Lower leg skin (tissue), 4 donors: ENCODE data around the gene RMND5B. TPM values are rescaled to one million over a fixed set of nuclear protein-coding genes. Genes with fewer than 3 reads are reported as not detected.
A peak's percentile ranks its signal among the peaks of the same experiment; 100 is the strongest.
"Not testable (repeated sequence)": the region's sequence is repeated elsewhere in the genome, so short reads cannot be mapped to it uniquely, and the experiment has no call there.

Source experiments
- DNase-seq, 2 donors: peaks; one replicate each; pipeline ENCODE4 v3.0.0-alpha.2; 2019; ENCODE audit warnings: low spot score in 2 of 2
- H3K4me3 ChIP-seq: fragments of 200-600 bp; sonication (generic); 2 replicates; pipeline ENCODE4 v1.5.1; 2017; ENCODE audit warnings: mild to moderate bottlenecking, low read depth; ENCODE audit not compliant: poor library complexity, severe bottlenecking
- CTCF ChIP-seq, 3 donors: fragments of 450-650 bp; IDR thresholded peaks; one replicate each; pipeline ENCODE4 v1.5.1; 2016; ENCODE audit warnings: antibody characterized with exemption in 3 of 3, mild to moderate bottlenecking in 3 of 3, moderate library complexity in 2 of 3
- POLR2A ChIP-seq, 2 donors: fragments of 450-650 bp; IDR thresholded peaks; one replicate each; pipeline ENCODE4 v1.6.1; 2016 to 2017; ENCODE audit warnings: antibody characterized with exemption in 2 of 2, mild to moderate bottlenecking in 1 of 2, moderate library complexity in 1 of 2
- WGBS, 2 donors: methylation state at CpG; one replicate each; pipeline ENCODE4 v1.1.5; 2018; 5-methylcytosine and 5-hydroxymethylcytosine counted together
- intact Hi-C: fragments of 100-400 bp; cut with DNase I; formaldehyde crosslinking; loops from one replicate; pipeline ENCODE4 v1.15.0; 2023; ENCODE audit warnings: low total_unique reads
- total RNA-seq, 4 donors: library from RNA; depleted of rRNA; stranded (reverse); fragments of >200 nt; gene quantifications; one replicate each; pipeline ENCODE4 v1.1.0, GENCODE V29; 2016

Gene RMND5B
- 10 to 100 TPM; 47.4 to 83.2 (median 56.2) TPM for total RNA-seq

GRCh38 chr5:178130576-178131445 lies at the start of gene RMND5B:
TSS of gene RMND5B (plus strand) at chr5:178131014. CDS start at chr5:178138120, 7,106 bp downstream.
- DNase-seq, result peak; percentile 63 to 96
- WGBS, 2 donors, result 0 to 1% methylated on average over 42 to 71 of the region's 102 CpGs
- peak within 1 kb of the TSS; percentile 90 for H3K4me3 ChIP-seq
- intact Hi-C loops, result loop anchor here (5.0 kb wide), 1 partner anchor 574 kb away; no protein-coding TSS in a partner anchor
- TF ChIP-seq CTCF (IDR thresholded peaks at IDR 0.05), result no peak
- peak in 1 of 2 donors; percentile 29 for TF ChIP-seq POLR2A (IDR thresholded peaks at IDR 0.05)

GRCh38 chr5:178081571-178082243 lies 49.1 kb upstream of the RMND5B start:
- no peak for DNase-seq
- intact Hi-C loops, result no loop called here
- 68 to 74% methylated on average over 12 of the region's 12 CpGs for WGBS, 2 donors
- no peak for TF ChIP-seq POLR2A (IDR thresholded peaks at IDR 0.05)
- no peak for TF ChIP-seq CTCF (IDR thresholded peaks at IDR 0.05)
- H3K4me3 ChIP-seq, result no peak overlapping the region

GRCh38 chr5:178083922-178084321 lies 46.9 kb upstream of the RMND5B start:
- intact Hi-C loops, result no loop called here
- H3K4me3 ChIP-seq, result no peak overlapping the region
- no peak for DNase-seq
- 54 to 56% methylated on average over 6 of the region's 6 CpGs for WGBS, 2 donors
- TF ChIP-seq CTCF (IDR thresholded peaks at IDR 0.05) (no peak), POLR2A (IDR thresholded peaks at IDR 0.05) (no peak)

GRCh38 chr5:178085316-178085715 lies 45.5 kb upstream of the RMND5B start:
- WGBS, 2 donors, result 67 to 75% methylated on average over 6 of the region's 6 CpGs
- intact Hi-C loops, result no loop called here
- DNase-seq, result no peak
- TF ChIP-seq CTCF (IDR thresholded peaks at IDR 0.05) (no peak), POLR2A (IDR thresholded peaks at IDR 0.05) (no peak)
- no peak overlapping the region for H3K4me3 ChIP-seq

- DNase-seq, result no peak
- H3K4me3 ChIP-seq, result no peak overlapping the region
- WGBS, 2 donors, result 29 to 31% methylated on average over 23 to 24 of the region's 25 CpGs
- no peak for TF ChIP-seq POLR2A (IDR thresholded peaks at IDR 0.05)
- no peak for TF ChIP-seq CTCF (IDR thresholded peaks at IDR 0.05)
- intact Hi-C loops, result no loop called here
Measured at GRCh38 chr5:178086266-178086665, 44.5 kb upstream of the RMND5B start.

- WGBS, 2 donors, result 75 to 91% methylated on average over 5 of the region's 5 CpGs
- intact Hi-C loops, H3K4me3 ChIP-seq, DNase-seq: not testable (repeated sequence)
Measured at GRCh38 chr5:178087199-178087598, 43.6 kb upstream of the RMND5B start.
